ENCODE data around the gene SLC25A23. TPM values are rescaled to one million over a fixed set of nuclear protein-coding genes. Genes with fewer than 3 reads are reported as not detected.

SLC25A23 gene
- total RNA-seq, 1 donor, result 22.8 TPM

- DNase-seq (ENCODE audit: insufficient read length, low spot score, missing footprints), result peak; percentile 74
- Histone ChIP-seq H3K27me3 (ENCODE audit: insufficient read depth, low read length) (no peaks in the 10 kb centered on the region), H2AFZ (ENCODE audit: low read length) (no peak overlapping the region), H4K20me1 (ENCODE audit: insufficient read depth, low read length) (peaks cover 41% of the 10 kb centered on the region), H3K27ac (ENCODE audit: low read depth, low read length) (no peak overlapping the region), H3K36me3 (ENCODE audit: insufficient read depth, low read length) (peaks cover 73% of the 10 kb centered on the region), H3K4me1 (ENCODE audit: insufficient read depth, low read length) (no peaks in the 10 kb centered on the region), H3K4me3 (ENCODE audit: insufficient read depth, low read length) (no peak overlapping the region), H3K79me2 (ENCODE audit: insufficient read depth, low read length) (peaks cover 43% of the 10 kb centered on the region), H3K4me2 (ENCODE audit: insufficient read depth, low read length) (no peak overlapping the region), H3K9me3 (ENCODE audit: low read depth, low read length) (no peaks in the 10 kb centered on the region)
- no peak for TF ChIP-seq CTCF (IDR thresholded peaks at IDR 0.05; ENCODE audit: extremely low read depth, low read depth, low read length)
Observed at GRCh38 chr19:6416658-6417405, 42.8 kb downstream of the SLC25A23 start.

DNA sequence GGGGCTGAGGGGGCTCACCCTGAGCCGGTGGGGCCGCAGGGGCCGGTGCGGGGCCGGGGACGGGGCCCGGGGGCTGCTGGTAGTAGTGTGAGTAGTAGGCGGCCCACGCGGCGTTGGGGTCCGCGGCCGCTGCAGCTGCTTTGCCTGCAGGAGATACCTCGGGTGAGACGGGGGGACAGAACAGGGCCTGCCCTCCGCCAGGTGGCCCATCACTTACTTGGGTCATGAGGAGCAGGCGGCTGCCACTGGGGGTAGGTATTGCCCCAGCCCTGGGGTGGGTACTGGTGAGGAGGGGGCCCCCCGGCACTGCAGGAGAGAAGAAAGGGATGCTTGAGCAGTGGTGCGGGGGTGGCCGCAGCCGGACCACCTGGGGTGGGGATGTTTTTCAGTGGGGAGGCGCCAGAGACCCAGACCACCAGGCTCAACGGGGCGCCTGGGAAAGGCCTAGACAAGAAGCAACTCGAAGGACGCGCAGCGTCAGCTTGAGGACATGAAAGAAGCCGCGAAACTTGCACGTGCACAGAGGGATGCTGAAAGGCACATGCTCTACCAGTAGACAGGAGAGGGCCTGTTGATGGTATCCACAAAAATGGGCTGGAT lies 43.9 kb downstream of the SLC25A23 start:
- Histone ChIP-seq H3K36me3 (ENCODE audit: insufficient read depth, low read length) (peaks cover 62% of the 10 kb centered on the region), H3K4me2 (ENCODE audit: insufficient read depth, low read length) (no peak overlapping the region)
- TF ChIP-seq CTCF (IDR thresholded peaks at IDR 0.05; ENCODE audit: extremely low read depth, low read depth, low read length), result no peak

GRCh38 chr19:6414793-6415590 lies 44.6 kb downstream of the SLC25A23 start:
- no peaks in the 10 kb centered on the region for H3K9me3 ChIP-seq (ENCODE audit: low read depth, low read length)
- no peaks in the 10 kb centered on the region for H3K4me1 ChIP-seq (ENCODE audit: insufficient read depth, low read length)
- peaks cover 25% of the 10 kb centered on the region for H3K79me2 ChIP-seq (ENCODE audit: insufficient read depth, low read length)
- TF ChIP-seq CTCF (IDR thresholded peaks at IDR 0.05; ENCODE audit: extremely low read depth, low read depth, low read length), result no peak
- no peaks in the 10 kb centered on the region for H3K27me3 ChIP-seq (ENCODE audit: insufficient read depth, low read length)
- H4K20me1 ChIP-seq (ENCODE audit: insufficient read depth, low read length), result peaks cover 24% of the 10 kb centered on the region
- peak; percentile 82 for DNase-seq (ENCODE audit: insufficient read length, low spot score, missing footprints)
- H3K4me3 ChIP-seq (ENCODE audit: insufficient read depth, low read length), result no peak overlapping the region
- H3K36me3 ChIP-seq (ENCODE audit: insufficient read depth, low read length), result peaks cover 55% of the 10 kb centered on the region
- H2AFZ ChIP-seq (ENCODE audit: low read length), result no peak overlapping the region
- no peak overlapping the region for H3K27ac ChIP-seq (ENCODE audit: low read depth, low read length)
- H3K4me2 ChIP-seq (ENCODE audit: insufficient read depth, low read length), result no peak overlapping the region

More for the DNA sequence above, 43.9 kb downstream of the SLC25A23 start:
- Histone ChIP-seq H3K9me3 (ENCODE audit: low read depth, low read length) (no peaks in the 10 kb centered on the region), H2AFZ (ENCODE audit: low read length) (no peak overlapping the region), H3K4me3 (ENCODE audit: insufficient read depth, low read length) (no peak overlapping the region), H4K20me1 (ENCODE audit: insufficient read depth, low read length) (peaks cover 30% of the 10 kb centered on the region), H3K79me2 (ENCODE audit: insufficient read depth, low read length) (peaks cover 32% of the 10 kb centered on the region), H3K27me3 (ENCODE audit: insufficient read depth, low read length) (no peaks in the 10 kb centered on the region), H3K4me1 (ENCODE audit: insufficient read depth, low read length) (no peaks in the 10 kb centered on the region), H3K27ac (ENCODE audit: low read depth, low read length) (no peak overlapping the region)
- peak; percentile 74 for DNase-seq (ENCODE audit: insufficient read length, low spot score, missing footprints)

Data from osteoblast (primary cell).